Medulla oblongata (tissue), 1 donor: ENCODE results near the gene CYBC1.

ENCODE experiments used
- DNase-seq: peaks from one replicate; pipeline ENCODE4 v3.0.0-alpha.2; 2015; ENCODE audit errors: extremely low spot score

CYBC1 gene

DNA sequence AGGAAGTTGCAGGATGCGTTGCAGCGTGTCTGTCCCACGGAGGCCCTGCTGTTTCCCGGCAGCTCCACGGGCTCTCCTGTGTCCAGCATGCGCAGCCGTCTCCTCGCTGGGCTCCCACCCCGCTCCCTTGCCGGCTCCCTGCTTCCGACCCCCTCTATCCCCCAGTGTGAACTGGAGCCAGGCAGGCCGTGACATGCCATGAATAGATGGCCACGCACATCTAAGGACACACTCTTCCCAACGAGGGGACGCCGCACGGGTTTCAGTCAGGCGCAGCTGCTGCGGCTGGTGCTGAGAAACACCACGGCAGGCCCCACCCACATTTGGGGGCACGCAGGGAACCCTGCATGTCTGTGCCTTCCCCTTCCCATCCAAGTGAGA lies 41.6 kb downstream of the CYBC1 start:
- no peak for DNase-seq

- DNase-seq = no peak
Observed at GRCh38 chr17:82408288-82408937, 42.1 kb downstream of the CYBC1 start.

GRCh38 chr17:82407255-82407654 lies 43.3 kb downstream of the CYBC1 start:
- DNase-seq = no peak

GRCh38 chr17:82406131-82406671 lies 44.4 kb downstream of the CYBC1 start:
- no peak for DNase-seq

GRCh38 chr17:82405051-82405450 lies 45.5 kb downstream of the CYBC1 start:
- no peak for DNase-seq

DNA sequence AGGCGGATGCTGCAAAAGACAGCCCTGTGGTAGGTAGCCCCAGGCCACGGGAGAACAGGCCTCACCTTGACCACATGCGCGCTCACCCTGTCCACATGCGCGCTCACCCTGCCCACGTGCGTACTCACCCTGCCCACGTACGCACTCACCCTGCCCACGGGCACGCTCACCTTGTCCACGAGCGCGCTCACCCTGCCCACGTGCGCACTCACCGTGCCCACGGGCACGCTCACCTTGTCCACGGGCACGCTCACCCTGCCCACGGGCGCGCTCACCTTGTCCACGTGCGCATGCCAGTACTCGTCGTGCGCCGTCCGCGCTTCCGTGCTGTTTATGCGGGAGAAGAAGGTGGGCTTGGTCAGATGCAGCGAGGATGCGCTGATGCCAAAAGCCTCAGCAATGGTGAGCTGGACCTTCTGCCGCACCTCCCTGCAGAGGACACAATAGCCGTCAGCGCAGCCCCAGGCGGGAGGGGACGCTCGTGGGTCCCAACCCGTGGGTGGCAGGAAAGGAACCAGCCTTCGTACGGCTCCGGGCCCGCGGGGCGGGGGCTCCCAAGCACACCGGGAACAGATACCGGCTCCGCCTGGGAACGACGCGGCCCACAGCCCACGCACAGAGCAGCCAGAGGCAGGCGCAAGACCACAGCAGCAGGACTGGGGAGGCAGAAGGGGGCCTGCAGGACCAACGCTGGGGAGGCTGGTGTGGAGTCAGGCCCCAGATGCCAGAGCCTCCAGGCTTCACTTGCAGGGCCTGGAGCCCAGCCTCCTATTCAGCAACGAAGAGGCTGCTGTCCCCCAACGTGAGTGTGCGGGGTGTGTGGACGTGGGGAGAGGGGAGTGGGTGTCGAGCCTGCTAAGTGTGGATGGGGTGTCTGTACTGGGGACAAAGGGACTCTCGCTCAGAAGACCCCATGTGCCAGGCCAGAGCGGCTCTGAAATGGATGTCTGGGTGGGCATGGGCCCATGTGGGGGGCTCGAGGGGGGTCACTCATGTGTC lies 46.6 kb downstream of the CYBC1 start:
- DNase-seq = no peak

DNA sequence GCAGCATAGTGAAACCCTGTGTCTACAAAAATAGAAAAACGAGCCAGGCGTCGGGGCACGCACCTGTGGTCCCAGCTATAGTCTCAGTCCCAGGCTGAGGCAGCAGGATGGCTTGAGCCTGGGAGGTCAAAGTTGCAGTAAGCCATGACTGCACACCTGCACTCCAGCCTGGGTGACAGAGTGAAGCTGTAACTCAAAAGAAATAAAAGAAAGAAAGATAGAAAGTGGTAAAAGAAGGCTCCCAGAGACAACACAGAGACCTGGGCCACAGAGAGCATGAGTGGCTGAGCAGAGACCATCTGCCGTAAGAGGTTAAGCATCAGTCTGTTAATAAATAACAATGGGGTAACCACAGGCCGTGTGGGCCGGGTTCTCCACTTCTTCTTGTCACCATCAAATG lies 47.7 kb downstream of the CYBC1 start:
- DNase-seq = no peak

GRCh38 chr17:82400830-82401229 lies 49.7 kb downstream of the CYBC1 start:
- DNase-seq = peak; percentile 54

GRCh38 chr17:82400206-82400605 lies 50.3 kb downstream of the CYBC1 start:
- DNase-seq = no peak

DNA sequence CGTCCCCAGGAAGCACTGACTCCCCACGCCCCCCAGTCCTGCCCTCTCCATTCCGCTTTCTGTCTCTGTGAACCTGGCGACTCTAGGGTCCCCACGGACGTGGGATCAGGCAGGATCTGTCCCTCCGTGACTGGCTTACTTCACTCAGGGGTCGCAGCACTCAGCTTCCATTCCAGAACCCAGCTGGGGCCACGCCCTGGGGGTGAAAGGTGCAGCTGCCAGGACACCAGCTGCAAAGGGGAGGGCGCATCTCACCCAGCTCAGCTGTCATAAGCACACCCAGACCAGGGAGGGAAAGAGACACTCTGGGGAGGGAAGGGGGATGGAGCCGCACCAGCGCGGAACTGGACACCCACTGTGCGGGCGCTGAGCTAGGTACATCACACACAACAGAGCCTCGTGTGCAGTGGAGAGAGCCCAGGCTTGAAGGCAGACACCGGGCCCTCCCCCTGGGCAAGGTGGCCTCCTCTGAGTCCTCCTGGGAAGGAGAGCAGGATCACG lies 50.9 kb downstream of the CYBC1 start:
- DNase-seq = no peak

- peak; percentile 53 for DNase-seq
Observed at GRCh38 chr17:82399041-82399441, 51.5 kb downstream of the CYBC1 start.

GRCh38 chr17:82397449-82398335 lies 52.9 kb downstream of the CYBC1 start:
- DNase-seq = no peak

DNA sequence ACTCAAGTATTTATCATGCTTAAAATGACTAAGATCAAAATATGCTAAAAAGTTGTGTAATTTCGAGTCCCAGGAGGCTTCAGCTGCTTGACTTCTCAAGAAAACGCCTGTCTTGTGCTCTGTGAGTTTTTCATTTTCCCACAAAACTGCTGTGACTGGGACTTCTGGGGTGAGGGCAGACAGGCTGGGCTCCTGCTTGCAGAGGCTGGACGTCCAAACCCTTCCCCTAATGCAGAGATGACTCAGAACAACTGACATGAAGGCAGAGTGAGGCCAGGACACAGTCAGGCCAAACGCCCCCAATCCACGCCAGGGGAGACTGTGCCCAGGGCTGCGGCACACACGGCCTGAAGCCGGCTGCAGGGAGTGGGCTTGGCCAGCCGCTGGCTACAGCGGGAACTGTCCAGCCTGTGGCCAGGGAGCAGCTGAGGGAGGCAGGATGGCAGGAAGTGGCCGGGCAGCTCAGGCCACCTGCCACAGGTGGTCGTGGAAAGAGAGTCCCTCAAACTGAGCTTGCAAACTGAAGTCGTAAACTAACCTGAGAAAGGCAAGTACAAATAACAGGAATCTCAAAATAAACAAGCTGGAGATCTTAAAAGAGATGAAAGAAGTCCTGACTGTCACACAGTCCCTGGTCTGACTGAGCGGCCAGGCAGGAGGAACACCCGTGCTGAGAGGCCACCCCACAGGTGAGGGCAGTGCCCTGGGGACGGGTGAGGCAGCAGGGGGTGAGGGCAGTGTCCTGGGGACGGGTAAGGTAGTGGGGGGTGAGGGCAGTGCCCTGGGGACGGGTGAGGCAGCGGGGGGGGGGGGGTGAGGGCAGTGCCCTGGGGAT lies 53.7 kb downstream of the CYBC1 start:
- DNase-seq = no peak

GRCh38 chr17:82394278-82394677 lies 56.3 kb downstream of the CYBC1 start:
- no peak for DNase-seq

DNA sequence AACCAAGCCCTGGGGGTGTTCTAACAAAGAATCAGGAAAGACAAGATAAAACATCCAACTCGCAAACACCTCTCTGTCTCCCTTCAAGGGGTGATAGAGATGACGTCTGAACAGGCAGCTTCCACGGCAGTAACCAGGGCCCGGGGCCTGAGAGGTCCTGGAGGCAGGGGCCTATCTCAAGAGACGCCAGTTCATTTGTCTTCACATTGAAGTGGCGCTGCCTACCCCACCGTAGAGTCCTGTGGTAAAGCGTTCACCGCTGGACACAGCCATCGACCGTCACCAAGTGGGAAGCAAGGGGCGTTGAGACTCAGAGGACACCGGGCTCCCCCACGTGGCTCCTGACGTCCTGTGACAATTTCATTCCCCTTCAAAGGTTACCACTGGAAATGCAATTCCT lies 57.6 kb downstream of the CYBC1 start:
- no peak for DNase-seq
